GM12874 (cell line): ENCODE data around the gene GGA1.

Experiments
- TF ChIP-seq, protein P1 (sequence below): IDR thresholded peaks from 2 replicates; pipeline ENCODE4 v1.5.1; 2011; ENCODE audit warnings: low read depth, mild to moderate bottlenecking, control low read depth, low read length, moderate library complexity; ENCODE audit not compliant: insufficient read depth

GGA1 gene

DNA sequence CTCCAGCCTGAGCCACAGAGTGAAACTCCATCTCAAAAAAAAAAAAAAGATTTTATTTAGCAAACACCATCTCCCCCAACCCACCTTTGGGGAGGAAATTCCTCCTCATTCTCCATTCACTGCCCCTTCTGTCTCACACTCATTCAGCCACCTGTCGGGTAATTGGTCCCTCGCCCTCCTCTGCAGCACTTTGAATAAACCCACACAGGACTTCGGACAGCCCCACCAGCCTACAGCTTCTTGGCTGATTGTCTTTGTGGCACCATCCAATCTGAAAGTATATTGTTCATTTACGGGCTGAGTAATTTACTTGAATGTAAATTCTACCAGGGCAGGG, 7.5 kb upstream of the GGA1 start:
- TF ChIP-seq, protein P1, sequence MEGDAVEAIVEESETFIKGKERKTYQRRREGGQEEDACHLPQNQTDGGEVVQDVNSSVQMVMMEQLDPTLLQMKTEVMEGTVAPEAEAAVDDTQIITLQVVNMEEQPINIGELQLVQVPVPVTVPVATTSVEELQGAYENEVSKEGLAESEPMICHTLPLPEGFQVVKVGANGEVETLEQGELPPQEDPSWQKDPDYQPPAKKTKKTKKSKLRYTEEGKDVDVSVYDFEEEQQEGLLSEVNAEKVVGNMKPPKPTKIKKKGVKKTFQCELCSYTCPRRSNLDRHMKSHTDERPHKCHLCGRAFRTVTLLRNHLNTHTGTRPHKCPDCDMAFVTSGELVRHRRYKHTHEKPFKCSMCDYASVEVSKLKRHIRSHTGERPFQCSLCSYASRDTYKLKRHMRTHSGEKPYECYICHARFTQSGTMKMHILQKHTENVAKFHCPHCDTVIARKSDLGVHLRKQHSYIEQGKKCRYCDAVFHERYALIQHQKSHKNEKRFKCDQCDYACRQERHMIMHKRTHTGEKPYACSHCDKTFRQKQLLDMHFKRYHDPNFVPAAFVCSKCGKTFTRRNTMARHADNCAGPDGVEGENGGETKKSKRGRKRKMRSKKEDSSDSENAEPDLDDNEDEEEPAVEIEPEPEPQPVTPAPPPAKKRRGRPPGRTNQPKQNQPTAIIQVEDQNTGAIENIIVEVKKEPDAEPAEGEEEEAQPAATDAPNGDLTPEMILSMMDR = no peak

DNA sequence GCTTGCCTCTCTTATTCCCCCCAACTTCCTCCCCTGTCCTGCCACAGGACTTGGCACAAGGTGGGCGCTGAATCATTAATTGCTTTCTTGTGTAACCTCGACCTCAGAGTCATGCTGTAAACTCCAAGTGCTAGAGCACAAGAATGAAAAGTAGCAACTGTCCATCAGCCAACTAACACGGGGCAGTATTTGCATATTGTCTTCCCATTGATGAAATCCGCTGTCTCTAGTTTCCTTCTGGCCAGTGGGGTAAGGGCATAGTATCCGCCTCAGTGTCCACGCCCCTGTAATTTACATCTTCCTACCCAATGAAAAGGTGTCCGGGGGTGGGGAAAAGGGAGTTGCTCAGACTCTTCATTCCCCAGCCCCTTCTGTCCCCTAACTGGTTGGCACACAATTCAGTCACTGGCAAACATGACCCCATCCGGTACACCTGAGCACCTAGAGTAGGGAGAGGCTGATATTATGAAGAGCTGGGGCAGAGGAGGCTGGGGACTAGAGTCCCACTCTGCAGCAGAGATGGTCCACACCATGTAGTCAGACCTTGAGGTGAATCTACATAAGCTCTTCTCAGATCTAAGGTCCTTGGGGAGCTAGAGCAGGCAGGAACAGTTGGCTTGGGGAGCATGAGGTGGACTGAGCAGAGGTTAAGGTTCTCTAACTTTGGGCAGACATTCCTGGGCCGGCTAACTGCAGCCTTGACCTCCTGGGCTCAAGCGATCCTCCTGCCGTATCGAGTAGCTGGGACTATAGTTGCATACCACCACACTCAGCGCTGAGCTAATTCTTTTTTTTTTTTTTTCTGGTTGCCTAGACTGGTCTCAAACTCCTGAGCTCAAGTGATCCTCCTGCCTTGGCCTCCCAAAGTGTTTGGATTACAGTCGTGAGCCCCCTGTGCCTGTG, 6.8 kb upstream of the GGA1 start:
- TF ChIP-seq, protein P1 = no peak

DNA sequence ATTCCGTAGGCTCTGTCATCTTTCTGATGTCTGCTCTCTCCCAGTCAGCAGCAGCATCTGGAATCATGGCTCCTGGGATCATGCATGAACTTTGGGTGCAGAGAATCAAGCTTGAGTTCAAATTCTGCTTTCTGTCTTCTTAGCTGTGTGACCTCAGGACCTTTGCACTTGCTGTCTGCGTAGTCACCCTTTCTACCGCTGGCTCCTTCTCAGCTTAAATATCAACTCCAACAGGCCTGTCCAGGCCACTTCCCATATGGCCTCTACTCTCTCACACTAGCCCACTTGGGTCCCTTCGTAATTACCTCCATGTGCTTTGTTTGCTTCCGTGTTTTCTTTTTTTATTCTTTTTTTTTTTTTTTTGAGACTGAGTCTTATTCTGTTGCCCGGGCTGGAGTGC, 4.6 kb upstream of the GGA1 start:
- TF ChIP-seq, protein P1 = no peak

DNA sequence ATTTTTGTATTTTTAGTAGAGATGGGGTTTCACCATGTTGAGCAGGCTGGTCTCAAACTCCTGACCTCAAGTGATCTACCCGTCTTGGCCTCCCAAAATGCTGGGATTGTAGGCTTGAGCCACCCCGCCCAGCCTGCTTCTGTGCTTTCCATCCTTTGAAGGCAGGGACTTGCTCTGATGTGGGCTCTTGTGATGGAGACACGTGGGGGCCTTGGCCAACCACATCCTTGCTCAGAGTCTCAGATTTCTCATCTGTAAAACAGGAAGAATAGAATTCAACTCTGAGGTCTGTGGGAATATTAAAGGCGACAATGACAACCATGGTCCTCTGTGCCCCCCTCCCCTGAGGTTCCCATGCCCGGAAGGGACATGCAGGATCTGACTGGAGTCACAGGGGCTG, 3.8 kb upstream of the GGA1 start:
- TF ChIP-seq, protein P1 = no peak

DNA sequence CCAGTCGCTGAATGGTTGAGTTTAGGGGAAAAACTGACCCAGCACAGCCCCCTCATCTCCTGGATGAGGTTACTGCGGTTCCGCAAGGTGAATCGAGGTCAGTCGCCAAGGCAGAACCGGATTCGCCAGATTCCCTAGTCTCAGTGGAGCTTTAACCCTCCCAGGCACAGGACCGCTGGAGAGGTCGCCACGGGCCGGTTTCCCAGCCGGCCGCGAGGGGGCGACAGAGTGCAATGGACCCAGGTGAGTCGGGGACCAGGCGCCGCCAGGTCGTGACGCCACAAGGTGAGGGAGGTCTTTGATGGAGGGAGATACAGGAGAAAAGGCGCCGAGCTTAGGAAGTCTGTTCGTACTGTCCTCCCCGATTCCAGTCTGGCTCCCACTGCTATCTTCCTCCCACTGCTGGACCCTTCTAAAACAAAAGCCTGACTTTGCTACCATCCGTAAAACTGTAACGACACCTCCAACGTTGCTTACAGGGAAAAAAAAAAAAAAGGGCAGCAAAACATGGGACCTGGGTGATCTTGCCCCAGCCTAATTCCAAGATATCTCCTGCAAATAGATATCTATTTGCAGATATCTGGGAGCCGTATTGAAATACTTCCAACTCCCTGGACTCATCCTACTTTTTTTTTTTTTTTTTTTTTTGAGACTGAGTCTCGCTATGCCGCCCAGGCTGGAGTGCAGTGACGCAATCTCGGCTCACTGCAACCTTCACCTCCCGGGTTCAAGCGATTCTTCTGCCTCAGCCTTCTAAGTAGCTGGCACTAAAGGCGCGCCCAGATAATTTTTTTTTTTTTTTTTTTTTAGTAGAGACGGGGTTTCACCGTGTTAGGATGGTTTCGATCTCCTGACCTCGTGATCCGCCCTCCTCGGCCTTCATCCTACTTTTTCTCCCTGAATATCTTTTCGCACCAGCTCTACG, 1.4 kb upstream of the GGA1 start:
- TF ChIP-seq, protein P1 = peak; percentile 100

DNA sequence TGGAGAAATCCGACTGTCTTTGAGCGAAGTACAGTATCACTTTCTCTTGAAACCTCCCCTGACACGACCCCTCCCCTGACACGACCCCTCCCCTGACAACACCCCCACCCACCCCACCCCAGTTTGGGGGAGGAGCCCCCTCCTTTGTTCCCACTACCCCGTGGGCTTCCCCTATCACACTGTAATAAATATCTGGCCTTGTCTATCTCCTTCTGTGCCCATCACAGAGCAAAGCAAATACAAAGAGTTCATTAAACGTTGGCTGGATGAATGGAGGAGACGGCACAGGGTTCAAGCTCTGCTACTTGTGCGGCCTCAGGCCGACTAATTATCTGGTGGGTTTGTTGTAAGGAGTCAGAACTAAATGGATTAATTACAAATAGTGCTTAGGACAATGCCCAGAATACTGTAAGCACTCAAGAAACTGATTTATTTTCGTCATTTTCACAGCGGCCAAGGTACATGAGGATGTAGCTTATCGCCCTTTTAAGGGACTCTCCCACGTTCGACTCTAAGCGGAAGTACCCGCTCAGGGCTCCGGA, 628 bp upstream of the GGA1 start:
- TF ChIP-seq, protein P1 = no peak

DNA sequence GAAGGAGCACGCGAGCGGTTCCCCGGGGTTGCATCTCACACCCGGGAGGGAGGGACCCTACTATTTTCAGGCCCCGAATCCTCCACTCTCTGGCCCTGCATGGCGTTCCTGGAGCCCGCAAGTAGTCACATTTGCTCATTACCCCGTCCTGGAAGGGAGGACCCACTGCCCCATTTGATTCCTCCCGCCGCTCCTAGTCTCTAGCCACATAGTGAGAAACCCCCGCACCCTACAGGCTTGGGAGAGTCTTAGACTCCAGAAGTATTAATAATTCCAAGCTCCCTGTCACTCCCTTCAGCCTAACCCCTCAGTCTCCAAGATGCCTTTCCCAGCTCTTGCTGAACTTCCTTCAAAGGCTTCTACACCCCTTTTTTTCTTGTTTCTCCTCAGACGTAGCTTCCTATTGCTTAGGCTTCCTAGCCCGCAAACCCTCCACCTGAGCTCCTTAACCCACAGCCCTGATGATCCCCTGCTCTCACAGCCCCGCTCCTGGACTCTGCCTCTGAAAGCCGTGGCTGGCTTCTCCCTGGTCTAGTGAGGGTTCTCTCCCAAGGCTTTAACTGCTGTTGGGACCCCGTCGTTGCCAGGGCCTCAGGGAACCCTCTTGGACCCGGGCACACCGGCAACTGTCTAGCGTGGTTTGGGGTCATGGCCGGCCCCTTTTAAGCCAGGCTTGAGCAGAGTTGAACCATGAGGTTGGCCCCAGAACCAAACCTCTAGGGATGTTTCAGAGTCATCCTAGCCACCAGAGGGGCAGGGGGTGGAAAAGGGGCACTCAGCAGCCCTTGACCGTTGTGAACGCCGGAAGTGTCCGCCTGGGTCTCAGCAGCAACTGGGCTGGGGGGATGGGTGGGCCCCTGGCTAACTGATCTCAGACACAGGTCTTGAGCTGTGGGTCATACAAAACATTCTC, 862 bp downstream of the GGA1 start:
- TF ChIP-seq, protein P1 = no peak
